ENCODE results near the gene SLC6A9. TPM values are rescaled to one million over a fixed set of nuclear protein-coding genes. Genes with fewer than 3 reads are reported as not detected.
A peak's percentile ranks its signal among the peaks of the same experiment; 100 is the strongest.

The SLC6A9 gene
- total RNA-seq, 1 experiment from 2014 or later: 6.0 TPM

DNA sequence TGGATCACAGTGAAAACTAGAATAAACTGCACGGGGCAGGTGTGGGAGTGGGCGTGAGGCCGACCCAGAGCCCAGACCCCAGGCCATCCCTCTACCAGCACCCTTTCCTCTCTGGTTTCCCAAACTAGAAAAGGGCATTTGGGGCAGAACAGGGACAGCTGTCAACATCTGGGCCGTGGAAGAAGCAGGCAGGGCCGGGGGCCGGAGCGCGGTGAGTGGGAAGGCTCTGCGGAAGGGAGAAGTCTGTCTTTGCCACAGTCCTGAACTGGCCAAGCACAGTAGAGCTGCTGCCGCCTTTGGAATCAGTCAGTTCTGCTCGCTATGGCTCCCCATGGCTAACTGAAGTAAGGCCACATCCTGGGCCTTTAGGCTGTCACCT lies 33.3 kb downstream of the SLC6A9 start:
- no peak for DNase-seq
- no peak overlapping the region for H3K4me3 ChIP-seq
- 0 out of 2 replicates have a peak, but pooled peaks cover 2% of the 10 kb centered on the region for H3K36me3 ChIP-seq
- no peaks in the 10 kb centered on the region for H3K9me3 ChIP-seq
- H3K27me3 ChIP-seq: no peaks in the 10 kb centered on the region

DNA sequence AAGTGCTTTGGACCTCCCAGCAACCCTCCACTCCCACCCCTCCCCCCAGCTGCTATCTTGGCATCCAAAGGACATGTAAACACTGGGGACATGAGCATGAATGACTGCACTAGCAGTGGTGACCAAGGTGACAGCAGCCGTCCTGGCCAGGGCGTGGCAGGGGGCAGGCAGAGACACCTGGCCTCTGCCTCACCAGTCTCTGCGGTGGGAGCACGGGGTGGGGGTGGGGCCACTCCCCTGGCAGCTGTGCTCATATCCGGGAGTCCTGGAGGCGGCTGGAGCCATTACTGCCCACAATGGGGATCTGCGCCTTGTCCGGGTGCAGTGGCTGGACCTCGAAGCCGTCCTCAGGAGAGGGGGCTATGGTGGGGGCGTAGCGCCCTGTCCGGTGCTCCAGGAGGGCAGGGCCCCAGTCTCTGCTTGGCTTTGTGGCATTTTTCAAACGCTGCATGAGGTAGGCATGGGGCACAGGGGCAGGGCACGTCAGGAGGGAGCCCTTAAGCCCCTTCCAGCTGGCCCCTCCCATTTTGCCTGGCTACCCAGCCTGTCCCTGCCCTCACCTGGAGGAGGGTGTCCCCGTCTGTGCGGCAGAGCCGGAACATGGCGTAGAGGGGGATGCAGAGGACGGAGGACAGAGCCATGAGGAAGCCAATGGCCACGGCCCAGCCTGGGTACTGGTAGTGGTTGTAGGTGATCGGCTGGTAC lies 33.8 kb downstream of the SLC6A9 start:
- no peak overlapping the region for H3K4me3 ChIP-seq
- H3K27me3 ChIP-seq: no peaks in the 10 kb centered on the region
- 0 out of 2 replicates have a peak, but pooled peaks cover 2% of the 10 kb centered on the region for H3K36me3 ChIP-seq
- H3K9me3 ChIP-seq: no peaks in the 10 kb centered on the region
- no peak for DNase-seq

- Histone ChIP-seq H3K27me3 (no peaks in the 10 kb centered on the region), H3K4me3 (no peak overlapping the region), H3K36me3 (0 out of 2 replicates have a peak, but pooled peaks cover 2% of the 10 kb centered on the region), H3K9me3 (no peaks in the 10 kb centered on the region)
- DNase-seq: no peak
Measured at GRCh38 chr1:43996733-43997115, 34.5 kb downstream of the SLC6A9 start.

GRCh38 chr1:43995984-43996732 lies 35.1 kb downstream of the SLC6A9 start:
- no peaks in the 10 kb centered on the region for H3K27me3 ChIP-seq
- H3K4me3 ChIP-seq: no peak overlapping the region
- H3K36me3 ChIP-seq: 0 out of 2 replicates have a peak, but pooled peaks cover 2% of the 10 kb centered on the region
- no peak for DNase-seq
- H3K9me3 ChIP-seq: no peaks in the 10 kb centered on the region

DNA sequence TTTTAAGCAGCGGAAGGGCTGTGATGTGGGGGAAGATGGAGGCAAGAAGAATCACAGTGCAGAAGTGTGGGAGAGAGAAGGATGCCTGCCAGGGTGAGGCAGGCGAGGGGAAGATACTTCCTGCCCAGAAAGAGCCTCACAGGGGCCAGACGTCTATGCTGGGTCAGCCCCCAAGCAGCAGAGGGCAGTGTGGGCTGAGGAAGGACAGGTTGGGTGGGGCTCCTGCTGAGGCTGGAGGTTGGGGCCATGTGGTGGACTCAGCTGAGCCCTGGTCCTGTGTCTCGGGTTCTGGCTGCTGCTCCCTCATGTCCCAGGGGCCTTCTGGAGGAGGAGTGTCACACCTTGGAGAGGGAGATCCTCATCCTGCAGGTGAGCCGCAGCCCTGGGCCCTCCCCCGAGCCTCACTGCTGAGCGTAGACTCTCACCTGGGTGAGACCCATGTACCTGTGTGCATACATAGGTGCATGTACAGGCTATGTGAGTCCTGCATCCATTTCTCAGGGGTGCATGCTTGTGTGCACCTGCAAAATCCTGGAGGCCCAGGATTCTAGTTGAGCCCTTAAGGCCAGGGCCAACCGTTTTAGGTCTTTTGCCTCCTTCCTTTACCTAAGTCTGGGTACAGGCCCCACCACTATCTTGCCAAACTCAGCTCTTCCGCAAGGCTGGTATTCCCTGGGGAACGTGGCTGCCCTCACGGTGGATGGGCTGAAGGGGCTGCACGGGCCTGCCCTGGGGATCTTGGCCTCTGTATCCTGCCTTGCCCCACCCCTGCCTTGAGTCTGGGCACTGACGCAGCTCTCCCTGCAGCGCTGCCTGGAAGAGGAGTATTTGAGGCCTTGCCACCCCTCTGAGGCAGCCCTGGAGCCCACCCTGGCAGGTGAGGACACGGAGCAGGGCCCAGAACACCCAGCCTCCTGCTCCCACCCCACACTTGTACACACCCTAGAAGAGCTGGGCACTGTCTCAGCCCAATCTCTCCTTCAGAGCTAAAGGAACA lies 36.2 kb downstream of the SLC6A9 start:
- DNase-seq: peak; percentile 41
- Histone ChIP-seq H3K27me3 (no peaks in the 10 kb centered on the region), H3K9me3 (no peaks in the 10 kb centered on the region), H3K36me3 (0 out of 2 replicates have a peak, but pooled peaks cover 2% of the 10 kb centered on the region), H3K4me3 (no peak overlapping the region)

GRCh38 chr1:43994071-43994470 lies 37.2 kb downstream of the SLC6A9 start:
- no peaks in the 10 kb centered on the region for H3K36me3 ChIP-seq
- no peak overlapping the region for H3K4me3 ChIP-seq
- no peaks in the 10 kb centered on the region for H3K27me3 ChIP-seq
- no peak for DNase-seq
- H3K9me3 ChIP-seq: no peaks in the 10 kb centered on the region

DNA sequence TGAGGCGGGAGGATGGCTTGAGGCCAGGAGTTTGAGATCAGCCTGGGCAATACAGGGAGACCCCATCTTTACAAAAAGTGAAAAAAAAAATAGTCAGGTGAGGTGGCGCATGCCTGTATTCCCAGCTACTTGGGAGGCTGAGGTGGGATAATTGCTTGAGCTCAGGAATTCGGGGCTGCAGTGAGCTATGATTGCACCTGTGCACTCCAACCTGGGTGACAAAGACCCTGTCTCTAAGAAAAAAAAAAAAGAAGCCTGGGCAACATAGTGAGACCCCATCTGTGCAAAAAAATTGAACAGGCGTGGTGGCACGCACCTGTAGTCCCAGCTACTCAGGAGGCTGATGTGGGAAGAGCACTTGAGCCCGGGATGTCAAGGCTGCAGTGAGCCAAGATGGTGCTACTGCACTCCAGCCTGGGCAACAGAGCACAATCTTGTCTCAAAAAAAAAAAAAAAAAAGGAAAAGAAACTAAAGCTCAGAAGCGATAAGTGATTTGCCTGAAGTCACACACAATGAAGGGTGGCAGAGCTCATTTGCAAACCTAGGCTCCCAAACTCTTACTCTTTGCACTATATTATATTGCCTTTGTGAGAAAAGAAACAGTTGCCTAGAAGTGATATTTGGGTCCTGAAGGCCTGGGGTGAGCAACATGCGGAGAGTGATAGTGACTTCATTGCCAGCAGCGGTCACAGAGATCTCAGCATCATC lies 37.9 kb downstream of the SLC6A9 start:
- no peak overlapping the region for H3K4me3 ChIP-seq
- H3K27me3 ChIP-seq: no peaks in the 10 kb centered on the region
- no peak for DNase-seq
- no peaks in the 10 kb centered on the region for H3K9me3 ChIP-seq
- H3K36me3 ChIP-seq: no peaks in the 10 kb centered on the region

DNA sequence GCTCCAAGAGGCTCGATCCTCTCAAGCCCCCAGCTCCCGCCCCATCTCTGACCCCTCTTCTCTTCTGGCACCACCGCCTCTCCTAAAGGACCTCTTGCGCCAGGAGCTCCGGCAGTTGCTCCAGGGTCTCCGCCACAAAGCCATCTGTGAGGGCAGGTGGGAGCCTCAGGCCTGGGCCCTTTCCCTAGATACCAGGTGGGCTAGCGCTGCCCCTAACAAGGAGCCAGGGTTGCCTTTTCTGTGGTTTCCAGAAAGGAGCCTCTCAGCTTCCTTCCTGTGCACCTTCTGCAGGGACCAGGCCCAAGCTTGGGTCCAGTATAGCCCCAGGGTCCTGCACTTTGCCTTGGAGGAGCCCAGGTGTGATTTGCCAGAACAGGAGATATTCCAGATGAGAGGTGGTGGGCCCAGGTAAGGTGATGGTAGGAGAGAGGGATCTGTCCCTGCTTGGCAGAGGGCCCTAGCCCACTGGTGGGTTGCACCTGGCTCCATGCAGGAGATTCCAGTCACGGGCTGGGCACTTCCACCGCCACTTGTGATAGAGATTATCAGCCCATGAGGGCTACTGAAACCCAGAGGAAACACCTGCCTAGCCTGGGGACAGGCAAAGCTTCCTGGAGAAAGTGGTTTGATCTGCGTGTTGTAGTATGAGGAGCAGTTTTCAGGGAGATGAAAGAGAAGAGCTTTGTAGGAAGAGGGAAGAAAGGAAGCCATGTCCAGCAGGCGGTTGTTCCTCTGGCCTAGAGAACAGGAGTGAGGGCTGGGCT lies 38.8 kb downstream of the SLC6A9 start:
- peak overlapping the region; percentile 64 for H3K4me3 ChIP-seq
- no peaks in the 10 kb centered on the region for H3K9me3 ChIP-seq
- no peaks in the 10 kb centered on the region for H3K27me3 ChIP-seq
- H3K36me3 ChIP-seq: no peaks in the 10 kb centered on the region; the same call in 1 of the 2 replicates
- DNase-seq: no peak

DNA sequence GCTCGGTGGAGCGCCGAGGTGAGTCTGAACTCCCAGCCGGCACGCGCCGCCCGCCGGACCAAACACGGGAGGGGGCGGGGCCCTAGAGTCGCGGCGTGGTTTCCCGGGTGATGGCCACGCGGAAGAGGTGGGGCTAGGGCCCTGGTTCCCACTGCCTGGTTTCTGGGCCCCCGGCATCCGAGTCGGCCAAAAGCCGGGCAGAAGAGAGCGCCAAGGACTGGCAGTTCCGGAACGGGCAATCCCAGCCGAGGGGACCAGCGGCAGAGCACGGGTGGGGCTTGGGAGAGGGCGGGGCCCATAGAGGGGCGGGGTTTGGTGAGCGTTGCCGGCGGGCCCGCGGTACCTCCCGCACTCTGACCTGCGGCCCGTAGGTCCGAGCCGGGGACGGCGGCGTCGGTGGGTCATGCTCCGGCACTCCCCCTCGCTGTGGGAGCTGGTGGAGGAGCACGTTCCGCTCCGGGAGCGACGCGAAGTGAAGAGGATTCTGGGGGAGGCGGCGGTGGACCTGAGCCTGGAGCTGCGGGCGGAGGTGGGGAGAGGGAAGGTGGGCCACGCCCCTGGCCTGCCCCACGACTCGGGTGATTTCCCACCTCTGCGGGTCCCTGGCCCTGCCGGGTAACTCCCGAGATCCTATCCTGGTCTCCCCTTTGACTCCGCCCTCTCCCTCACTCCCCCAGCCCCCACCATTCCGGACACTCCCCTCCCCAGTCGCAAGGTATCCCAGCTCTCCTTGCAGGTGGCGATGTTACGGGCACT lies 39.6 kb downstream of the SLC6A9 start, which contains the start of gene CCDC24:
Gene CCDC24, plus strand, starts transcription at position 124 of the 756 bp plus-strand sequence. Its CDS starts 280 bp downstream, at position 404.
- no peaks in the 10 kb centered on the region for H3K27me3 ChIP-seq
- peak; percentile 92 for DNase-seq
- no peaks in the 10 kb centered on the region for H3K9me3 ChIP-seq
- H3K36me3 ChIP-seq: no peaks in the 10 kb centered on the region; the same call in none of the 2 replicates
- H3K4me3 ChIP-seq: peak within 1 kb of the TSS; percentile 64

- DNase-seq: no peak
- no peaks in the 10 kb centered on the region for H3K9me3 ChIP-seq
- peaks cover 3% of the 10 kb centered on the region for H3K36me3 ChIP-seq
Measured at GRCh38 chr1:43991200-43991475, 40.1 kb downstream of the SLC6A9 start.

DNA sequence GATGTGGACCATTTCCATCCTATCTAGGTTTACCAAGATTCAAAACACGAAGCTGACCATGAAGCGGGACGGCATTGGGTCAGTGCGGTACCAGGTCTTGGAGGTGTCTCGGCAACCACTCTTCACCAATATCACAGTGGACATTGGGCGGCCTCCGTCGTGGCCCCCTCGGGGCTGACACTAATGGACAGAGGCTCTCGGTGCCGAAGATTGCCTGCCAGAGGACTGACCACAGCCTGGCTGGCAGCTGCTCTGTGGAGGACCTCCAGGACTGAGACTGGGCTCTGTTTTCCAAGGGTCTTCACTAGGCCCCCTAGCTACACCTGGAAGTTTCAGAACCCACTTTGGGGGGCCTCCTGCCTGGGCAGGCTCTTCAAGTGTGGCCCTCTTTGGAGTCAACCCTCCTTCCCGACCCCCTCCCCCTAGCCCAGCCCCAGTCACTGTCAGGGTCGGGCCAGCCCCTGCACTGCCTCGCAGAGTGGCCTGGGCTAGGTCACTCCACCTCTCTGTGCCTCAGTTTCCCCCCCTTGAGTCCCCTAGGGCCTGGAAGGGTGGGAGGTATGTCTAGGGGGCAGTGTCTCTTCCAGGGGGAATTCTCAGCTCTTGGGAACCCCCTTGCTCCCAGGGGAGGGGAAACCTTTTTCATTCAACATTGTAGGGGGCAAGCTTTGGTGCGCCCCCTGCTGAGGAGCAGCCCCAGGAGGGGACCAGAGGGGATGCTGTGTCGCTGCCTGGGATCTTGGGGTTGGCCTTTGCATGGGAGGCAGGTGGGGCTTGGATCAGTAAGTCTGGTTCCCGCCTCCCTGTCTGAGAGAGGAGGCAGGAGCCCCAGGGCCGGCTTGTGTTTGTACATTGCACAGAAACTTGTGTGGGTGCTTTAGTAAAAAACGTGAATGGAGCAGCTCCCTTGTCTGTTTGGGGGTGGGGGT lies 40.7 kb downstream of the SLC6A9 start:
- H3K9me3 ChIP-seq: no peaks in the 10 kb centered on the region
- H3K4me3 ChIP-seq: peak overlapping the region; percentile 64
- H3K27me3 ChIP-seq: no peaks in the 10 kb centered on the region
- peaks cover 9% of the 10 kb centered on the region for H3K36me3 ChIP-seq
- DNase-seq: no peak

More at GRCh38 chr1:43991200-43991475, 40.1 kb downstream of the SLC6A9 start:
- peak overlapping the region; percentile 64 for H3K4me3 ChIP-seq
- H3K27me3 ChIP-seq: no peaks in the 10 kb centered on the region

- no peaks in the 10 kb centered on the region for H3K9me3 ChIP-seq
- H3K27me3 ChIP-seq: no peaks in the 10 kb centered on the region
- no peak for DNase-seq
- H3K4me3 ChIP-seq: no peak overlapping the region
- peaks cover 15% of the 10 kb centered on the region for H3K36me3 ChIP-seq
Measured at GRCh38 chr1:43987159-43987902, 43.9 kb downstream of the SLC6A9 start.

GRCh38 chr1:43986712-43987111 lies 44.5 kb downstream of the SLC6A9 start:
- Histone ChIP-seq H3K9me3 (no peaks in the 10 kb centered on the region), H3K36me3 (peaks cover 21% of the 10 kb centered on the region), H3K27me3 (no peaks in the 10 kb centered on the region), H3K4me3 (no peak overlapping the region)
- no peak for DNase-seq

All from MG63 (cell line).